Panc1 (cell line): Measurements from ENCODE around the gene TMEM217. TPM values are rescaled to one million over a fixed set of nuclear protein-coding genes. Genes with fewer than 3 reads are reported as not detected.

Experiments used
- ATAC-seq: fragments of 200-7000 bp; cut with Tn5 transposase; 2 replicates; pipeline ENCODE4 v1.9.1; 2020; ENCODE audit warnings: mild to moderate bottlenecking, moderate library complexity
- BruUV-seq: library from RNA; stranded (reverse); fragments of 400-500 nt; replicated peaks from 2 replicates; lab custom pipeline; 2021; lab: Mats Ljungman, UMichigan
- CTCF ChIA-PET: fragments of 300-600 bp; sonication (Branson Sonifier 250); formaldehyde crosslinking; loops from one replicate; lab custom pipeline; 2022; ENCODE audit warnings: antibody characterized with exemption; lab: Charles Lee
- POLR2A ChIA-PET: fragments of 300-600 bp; sonication (Branson Sonifier 250); formaldehyde crosslinking; loops from one replicate; lab custom pipeline; 2022; ENCODE audit warnings: antibody characterized with exemption; lab: Charles Lee
- DNase-seq: peaks from one replicate; pipeline ENCODE4 v3.0.0-alpha.2; 2010; ENCODE audit warnings: low read depth, low spot score
- H3K27ac ChIP-seq: 2 replicates; pipeline ENCODE4 v1.5.1; 2011; ENCODE audit warnings: mild to moderate bottlenecking, low read length, inconsistent platforms
- H3K27me3 ChIP-seq: fragments of 200-500 bp; sonication (Bioruptor generic); 2 replicates; pipeline ENCODE4 v1.6.0; 2014; ENCODE audit warnings: low read length, inconsistent platforms; ENCODE audit not compliant: control insufficient read depth, insufficient read depth
- H3K36me3 ChIP-seq: fragments of 200-500 bp; sonication (Bioruptor generic); 2 replicates; pipeline ENCODE4 v1.5.1; 2014; ENCODE audit warnings: inconsistent platforms, mild to moderate bottlenecking, low read length, moderate library complexity; ENCODE audit not compliant: control insufficient read depth, insufficient read depth
- H3K4me1 ChIP-seq: 2 replicates; pipeline ENCODE4 v1.5.1; 2011; ENCODE audit warnings: inconsistent platforms, mild to moderate bottlenecking, low read length, moderate library complexity; ENCODE audit not compliant: control insufficient read depth, insufficient read depth
- H3K4me3 ChIP-seq, 2 experiments: 2 replicates each; pipeline ENCODE4 v1.5.1; 2011 to 2012; ENCODE audit warnings: low read depth in 2 of 2, low read length in 2 of 2, mild to moderate bottlenecking in 2 of 2, inconsistent platforms in 1 of 2, moderate library complexity in 1 of 2
- H3K9me3 ChIP-seq: fragments of 200-500 bp; sonication (Bioruptor generic); 2 replicates; pipeline ENCODE4 v1.5.1; 2014; ENCODE audit warnings: low read depth, mild to moderate bottlenecking, inconsistent platforms, low read length, moderate library complexity; ENCODE audit not compliant: control insufficient read depth, insufficient read depth
- POLR2AphosphoS5 ChIP-seq: IDR thresholded peaks from 2 replicates; pipeline ENCODE4 v1.6.1; 2012; ENCODE audit warnings: mild to moderate bottlenecking, low read depth, low read length, moderate library complexity
- SIN3A ChIP-seq: IDR thresholded peaks from 2 replicates; pipeline ENCODE4 v1.6.1; 2012; ENCODE audit warnings: low read depth, mild to moderate bottlenecking, low read length, moderate library complexity, borderline replicate concordance; ENCODE audit not compliant: insufficient read depth
- TCF7L2 ChIP-seq: IDR thresholded peaks from 2 replicates; pipeline ENCODE4 v1.6.1; 2011; ENCODE audit warnings: mild to moderate bottlenecking, low read depth, low read length, inconsistent platforms
- in situ Hi-C: cut with HindIII; loops from 2 replicates; pipeline ENCODE4 v1.10.0; 2016; ENCODE audit warnings: low sequenced_read_pairs, low pct_unique_long_range_greater_than_20kb
- intact Hi-C: fragments of 100-400 bp; cut with micrococcal nuclease; formaldehyde crosslinking; loops from one replicate; pipeline ENCODE4 v1.10.0; 2022; ENCODE audit not compliant: unreplicated experiment
- total RNA-seq: library from RNA; stranded (reverse); gene quantifications from one replicate; pipeline ENCODE4 v1.2.1, GENCODE V29; 2021; ENCODE audit not compliant: unreplicated experiment
- TF ChIP-seq, protein P1 (sequence below): fragments of 450-650 bp; IDR thresholded peaks from 2 replicates; pipeline ENCODE4 v1.5.1; 2017; ENCODE audit warnings: mild to moderate bottlenecking
- TF ChIP-seq, protein P2 (sequence below), 2 experiments: IDR thresholded peaks; 2 replicates each; pipeline ENCODE4 v1.6.1; 2011 to 2012; ENCODE audit warnings: low read depth in 2 of 2, control low read depth in 1 of 2, low read length in 1 of 2, mild to moderate bottlenecking in 1 of 2, moderate library complexity in 1 of 2; ENCODE audit not compliant: insufficient read depth in 1 of 2

The TMEM217 gene
- total RNA-seq, 1 experiment from 2014 or later = 4.0 TPM

DNA sequence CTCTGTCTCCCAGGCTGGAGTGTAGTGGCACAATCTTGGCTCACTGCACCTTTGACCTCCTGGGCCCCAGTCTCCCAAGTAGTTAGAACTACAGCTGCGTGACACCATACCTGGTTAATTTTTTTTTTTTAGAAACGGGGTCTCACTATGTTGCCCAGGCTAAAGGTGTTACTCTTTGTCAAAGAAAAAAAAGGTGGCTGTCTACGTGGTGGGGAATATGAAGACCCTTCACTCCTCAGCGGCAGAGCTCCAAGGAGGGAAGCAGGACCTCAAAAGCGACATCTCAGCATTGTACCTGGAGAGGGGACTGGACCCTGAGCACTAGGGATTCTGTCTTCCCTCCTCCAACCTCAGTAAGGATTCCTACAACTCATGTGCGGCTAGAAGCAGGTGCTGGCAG lies 16.8 kb downstream of the TMEM217 start:
- Histone ChIP-seq H3K27me3 (no peaks in the 10 kb centered on the region), H3K9me3 (no peaks in the 10 kb centered on the region), H3K27ac (no peak overlapping the region), H3K4me3 (no peak overlapping the region), H3K4me1 (peaks cover 16% of the 10 kb centered on the region), H3K36me3 (no peaks in the 10 kb centered on the region)
- TF ChIP-seq, protein P1, sequence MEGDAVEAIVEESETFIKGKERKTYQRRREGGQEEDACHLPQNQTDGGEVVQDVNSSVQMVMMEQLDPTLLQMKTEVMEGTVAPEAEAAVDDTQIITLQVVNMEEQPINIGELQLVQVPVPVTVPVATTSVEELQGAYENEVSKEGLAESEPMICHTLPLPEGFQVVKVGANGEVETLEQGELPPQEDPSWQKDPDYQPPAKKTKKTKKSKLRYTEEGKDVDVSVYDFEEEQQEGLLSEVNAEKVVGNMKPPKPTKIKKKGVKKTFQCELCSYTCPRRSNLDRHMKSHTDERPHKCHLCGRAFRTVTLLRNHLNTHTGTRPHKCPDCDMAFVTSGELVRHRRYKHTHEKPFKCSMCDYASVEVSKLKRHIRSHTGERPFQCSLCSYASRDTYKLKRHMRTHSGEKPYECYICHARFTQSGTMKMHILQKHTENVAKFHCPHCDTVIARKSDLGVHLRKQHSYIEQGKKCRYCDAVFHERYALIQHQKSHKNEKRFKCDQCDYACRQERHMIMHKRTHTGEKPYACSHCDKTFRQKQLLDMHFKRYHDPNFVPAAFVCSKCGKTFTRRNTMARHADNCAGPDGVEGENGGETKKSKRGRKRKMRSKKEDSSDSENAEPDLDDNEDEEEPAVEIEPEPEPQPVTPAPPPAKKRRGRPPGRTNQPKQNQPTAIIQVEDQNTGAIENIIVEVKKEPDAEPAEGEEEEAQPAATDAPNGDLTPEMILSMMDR = no peak
- TF ChIP-seq, protein P2, sequence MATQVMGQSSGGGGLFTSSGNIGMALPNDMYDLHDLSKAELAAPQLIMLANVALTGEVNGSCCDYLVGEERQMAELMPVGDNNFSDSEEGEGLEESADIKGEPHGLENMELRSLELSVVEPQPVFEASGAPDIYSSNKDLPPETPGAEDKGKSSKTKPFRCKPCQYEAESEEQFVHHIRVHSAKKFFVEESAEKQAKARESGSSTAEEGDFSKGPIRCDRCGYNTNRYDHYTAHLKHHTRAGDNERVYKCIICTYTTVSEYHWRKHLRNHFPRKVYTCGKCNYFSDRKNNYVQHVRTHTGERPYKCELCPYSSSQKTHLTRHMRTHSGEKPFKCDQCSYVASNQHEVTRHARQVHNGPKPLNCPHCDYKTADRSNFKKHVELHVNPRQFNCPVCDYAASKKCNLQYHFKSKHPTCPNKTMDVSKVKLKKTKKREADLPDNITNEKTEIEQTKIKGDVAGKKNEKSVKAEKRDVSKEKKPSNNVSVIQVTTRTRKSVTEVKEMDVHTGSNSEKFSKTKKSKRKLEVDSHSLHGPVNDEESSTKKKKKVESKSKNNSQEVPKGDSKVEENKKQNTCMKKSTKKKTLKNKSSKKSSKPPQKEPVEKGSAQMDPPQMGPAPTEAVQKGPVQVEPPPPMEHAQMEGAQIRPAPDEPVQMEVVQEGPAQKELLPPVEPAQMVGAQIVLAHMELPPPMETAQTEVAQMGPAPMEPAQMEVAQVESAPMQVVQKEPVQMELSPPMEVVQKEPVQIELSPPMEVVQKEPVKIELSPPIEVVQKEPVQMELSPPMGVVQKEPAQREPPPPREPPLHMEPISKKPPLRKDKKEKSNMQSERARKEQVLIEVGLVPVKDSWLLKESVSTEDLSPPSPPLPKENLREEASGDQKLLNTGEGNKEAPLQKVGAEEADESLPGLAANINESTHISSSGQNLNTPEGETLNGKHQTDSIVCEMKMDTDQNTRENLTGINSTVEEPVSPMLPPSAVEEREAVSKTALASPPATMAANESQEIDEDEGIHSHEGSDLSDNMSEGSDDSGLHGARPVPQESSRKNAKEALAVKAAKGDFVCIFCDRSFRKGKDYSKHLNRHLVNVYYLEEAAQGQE (IDR thresholded peaks at IDR 0.05; ENCODE audit: insufficient read depth in 1 of 2, low read depth in 2 of 2, low read length in 1 of 2) = no peak
- TF ChIP-seq POLR2AphosphoS5 = no peak
- TF ChIP-seq TCF7L2 = no peak
- TF ChIP-seq SIN3A = no peak
- ATAC-seq = no peak
- intact Hi-C loops (no loop called here), in situ Hi-C loops (no loop called here)
- POLR2A ChIA-PET = no interaction called here
- no TSS peak for BruUV-seq
- CTCF ChIA-PET = no interaction called here
- no peak for DNase-seq

DNA sequence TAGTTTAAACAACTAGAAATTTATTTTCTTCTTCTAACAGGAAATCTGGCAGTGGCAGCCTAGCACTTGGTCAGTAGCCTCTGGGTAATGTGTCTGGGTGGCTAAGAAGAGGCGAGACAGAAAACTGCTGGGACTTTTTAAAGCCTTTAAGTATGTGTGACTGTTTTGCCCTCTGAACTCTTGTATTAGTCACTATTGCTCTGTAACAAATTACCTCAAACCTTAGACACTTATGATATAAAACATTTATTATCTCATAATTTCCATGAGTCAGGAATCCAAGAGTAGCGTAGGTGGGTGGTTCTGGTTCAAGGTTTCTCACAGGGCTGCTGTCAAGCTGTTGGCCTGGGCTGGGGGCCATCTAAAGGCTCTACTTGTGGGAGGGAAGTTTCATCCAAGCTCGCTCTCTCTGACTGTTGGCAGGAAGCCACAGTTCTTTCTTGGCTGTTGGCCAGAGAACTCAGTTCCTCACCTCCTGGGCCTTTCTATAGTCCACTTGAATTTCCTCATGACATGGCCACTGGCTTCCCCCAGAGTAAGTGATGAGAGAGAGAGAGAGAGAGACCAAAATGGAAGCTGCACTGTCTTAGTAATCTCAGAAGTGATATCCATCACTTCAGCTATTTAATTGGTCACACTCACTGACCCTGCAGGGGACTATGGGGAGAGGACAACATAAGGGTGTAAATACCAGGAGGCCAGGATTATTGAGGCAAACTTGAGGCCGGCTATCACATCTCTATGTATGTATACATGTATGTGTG lies 17.8 kb downstream of the TMEM217 start:
- TF ChIP-seq SIN3A = no peak
- TF ChIP-seq, protein P1 = no peak
- no peak for TF ChIP-seq POLR2AphosphoS5
- no peak for TF ChIP-seq TCF7L2
- TF ChIP-seq, protein P2 (IDR thresholded peaks at IDR 0.05; ENCODE audit: insufficient read depth in 1 of 2, low read depth in 2 of 2, low read length in 1 of 2) = no peak
- Histone ChIP-seq H3K36me3 (no peaks in the 10 kb centered on the region), H3K4me1 (peaks cover 16% of the 10 kb centered on the region), H3K9me3 (no peaks in the 10 kb centered on the region), H3K27ac (peak overlapping the region; percentile 46), H3K27me3 (no peaks in the 10 kb centered on the region), H3K4me3 (no peak overlapping the region)
- BruUV-seq = no TSS peak
- DNase-seq = peak; percentile 85
- ATAC-seq = peak; percentile 83
- intact Hi-C loops = no loop called here
- in situ Hi-C loops = no loop called here
- ChIA-PET POLR2A (interaction anchor here (0.7 kb wide), 2 partner anchors 40 to 231 kb away, joined by 5 read pairs; no protein-coding TSS in a partner anchor), CTCF (no interaction called here)
